ENCODE data around the gene CNKSR3. TPM values are rescaled to one million over a fixed set of nuclear protein-coding genes. Genes with fewer than 3 reads are reported as not detected.

CNKSR3 gene
- total and polyA plus RNA-seq, 2 of the 8 experiments (the other 6 are each of a cell fraction or from before 2014, with no cell fraction given): 1.2 to 6.2 TPM

- H2BK12ac ChIP-seq (ENCODE audit: low read depth, low read length): no peak overlapping the region
- no peak for DNase-seq (ENCODE audit: low read depth in 1 of 2, low spot score in 2 of 2)
- H3K79me1 ChIP-seq (ENCODE audit: low read depth, low read length): no peaks in the 10 kb centered on the region
These were observed 120.5 kb downstream of the CNKSR3 start for GRCh38 chr6:154390034-154390433.

More at GRCh38 chr6:154390034-154390433, 120.5 kb downstream of the CNKSR3 start:
- Histone ChIP-seq H3K56ac (replicated peaks; ENCODE audit: insufficient read length, low read depth, low read length) (no peak overlapping the region), H3K79me2 (ENCODE audit: control insufficient read depth in 1 of 2, insufficient read depth in 2 of 2, low read length in 2 of 2) (no peaks in the 10 kb centered on the region), H3K18ac (ENCODE audit: extremely low read depth, low read length) (no peak overlapping the region), H3K27ac (ENCODE audit: low read depth, low read length) (no peak overlapping the region), H4K5ac (ENCODE audit: insufficient read length, low read depth, low read length) (no peak overlapping the region), H3K36me3 (ENCODE audit: control insufficient read depth in 2 of 4, insufficient read depth in 4 of 4, low read length in 3 of 4) (no peaks in the 10 kb centered on the region), H4K8ac (ENCODE audit: extremely low read depth, insufficient read depth, low read length) (no peak overlapping the region), H2AFZ (ENCODE audit: low read length) (no peak overlapping the region), H2AK5ac (ENCODE audit: low read depth, low read length) (no peak overlapping the region), H3K4me2 (ENCODE audit: insufficient read depth in 1 of 2, low read depth in 2 of 2, low read length in 2 of 2) (no peak overlapping the region), H3K4ac (replicated peaks; ENCODE audit: insufficient read length, low read depth, low read length) (no peak overlapping the region), H3K4me1 (replicated peaks in 1 of 4; ENCODE audit: control insufficient read depth in 3 of 4, insufficient read depth in 4 of 4, low read length in 3 of 4) (no peaks in the 10 kb centered on the region), H4K91ac (replicated peaks; ENCODE audit: insufficient read length, low read length) (no peak overlapping the region), H4K20me1 (replicated peaks in 1 of 2; ENCODE audit: control insufficient read depth in 1 of 2, insufficient read depth in 2 of 2, low read length in 2 of 2) (no peaks in the 10 kb centered on the region), H3K23ac (ENCODE audit: insufficient read length) (no peak overlapping the region), H3K9ac (replicated peaks in 1 of 4; ENCODE audit: extremely low read depth in 1 of 4, low read depth in 3 of 4, low read length in 3 of 4) (no peak overlapping the region), H3K4me3 (ENCODE audit: extremely low read depth in 1 of 4, insufficient read depth in 2 of 4, low read depth in 3 of 4, low read length in 4 of 4) (no peak overlapping the region), H3K9me3 (ENCODE audit: insufficient read depth in 2 of 2, low read depth in 1 of 2, low read length in 1 of 2) (peaks cover 0 to 3% of the 10 kb centered on the region in 2 experiments; a peak in 1 of 4 replicates), H2BK5ac (ENCODE audit: low read depth, low read length) (no peak overlapping the region), H2BK20ac (ENCODE audit: low read length) (no peak overlapping the region), H3K14ac (ENCODE audit: insufficient read length) (no peak overlapping the region), H3K23me2 (ENCODE audit: low read depth, low read length) (no peaks in the 10 kb centered on the region), H2BK120ac (replicated peaks; ENCODE audit: low read depth, low read length) (no peak overlapping the region), H3K27me3 (replicated peaks in 1 of 4; ENCODE audit: control insufficient read depth in 3 of 4, extremely low read depth in 1 of 4, insufficient read depth in 3 of 4, low read length in 3 of 4) (no peaks in the 10 kb centered on the region), H2BK15ac (ENCODE audit: low read length) (no peak overlapping the region)
- ChIA-PET CTCF (ENCODE audit: partially characterized antibody) (no interaction called here), POLR2A (ENCODE audit: partially characterized antibody) (no interaction called here)
- TF ChIP-seq, protein P1, sequence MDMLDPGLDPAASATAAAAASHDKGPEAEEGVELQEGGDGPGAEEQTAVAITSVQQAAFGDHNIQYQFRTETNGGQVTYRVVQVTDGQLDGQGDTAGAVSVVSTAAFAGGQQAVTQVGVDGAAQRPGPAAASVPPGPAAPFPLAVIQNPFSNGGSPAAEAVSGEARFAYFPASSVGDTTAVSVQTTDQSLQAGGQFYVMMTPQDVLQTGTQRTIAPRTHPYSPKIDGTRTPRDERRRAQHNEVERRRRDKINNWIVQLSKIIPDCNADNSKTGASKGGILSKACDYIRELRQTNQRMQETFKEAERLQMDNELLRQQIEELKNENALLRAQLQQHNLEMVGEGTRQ (IDR thresholded peaks at IDR 0.05; ENCODE audit: low read length): no peak
- TF ChIP-seq KDM4A (IDR thresholded peaks at IDR 0.05; ENCODE audit: low read depth, low read length, severe bottlenecking) (no peak), POU5F1 (IDR thresholded peaks at IDR 0.05; ENCODE audit: low read depth, low read length) (no peak), TBP (IDR thresholded peaks at IDR 0.05; ENCODE audit: low read depth, low read length) (no peak), TAF7 (optimal IDR thresholded peaks at IDR 0.05; ENCODE audit: borderline replicate concordance, low read depth, low read length) (no peak), BACH1 (IDR thresholded peaks at IDR 0.05; ENCODE audit: low read length) (no peak)
- 90% methylated on average over 1 of the region's 1 CpG; no CpG with 5 or more reads in 1 of the 2 experiments for WGBS, 2 experiments (ENCODE audit: extremely low coverage in 1 of 2, insufficient coverage in 1 of 2, insufficient read length in 1 of 2, insufficient replicate concordance in 2 of 2, low coverage in 1 of 2, low lambda C conversion rate in 2 of 2, missing lambda C conversion rate in 1 of 2)
- no peak for FAIRE-seq
